Endothelial cell of umbilical vein (primary cell): ENCODE results near the gene NEU2. TPM values are rescaled to one million over a fixed set of nuclear protein-coding genes. Genes with fewer than 3 reads are reported as not detected.
"Not testable (repeated sequence)": the region's sequence is repeated elsewhere in the genome, so short reads cannot be mapped to it uniquely, and the experiment has no call there.

ENCODE experiments used
- BruUV-seq: library from RNA; stranded (reverse); fragments of 400-500 nt; replicated peaks from 2 replicates; lab custom pipeline; 2021; lab: Mats Ljungman, UMichigan
- CTCF ChIA-PET: fragments of 300-600, 350-600 bp; sonication (Branson Sonifier 250); formaldehyde crosslinking; loops from one replicate; lab custom pipeline; 2021; ENCODE audit warnings: antibody characterized with exemption, inconsistent platforms; lab: Charles Lee
- POLR2A ChIA-PET: fragments of 300-600, 350-600 bp; sonication (Branson Sonifier 250); formaldehyde crosslinking; loops from one replicate; lab custom pipeline; 2021; ENCODE audit warnings: antibody characterized with exemption, inconsistent platforms; lab: Charles Lee
- DNase-seq: peaks from one replicate; pipeline ENCODE4 v3.0.0-alpha.2; 2011; ENCODE audit warnings: low read depth, low spot score
- FAIRE-seq: peaks from 2 replicates; lab custom pipeline; 2011; peaks lifted over from hg19 to GRCh38; lab: Jason Lieb, UNC
- H2AFZ ChIP-seq: 2 replicates; pipeline ENCODE4 v1.6.0; 2012; ENCODE audit warnings: low read depth, low read length, control low read depth, inconsistent platforms
- H3K27ac ChIP-seq: 2 replicates; pipeline ENCODE4 v1.5.1; 2011; ENCODE audit warnings: low read depth, mild to moderate bottlenecking, control low read depth, low read length, moderate library complexity; ENCODE audit not compliant: insufficient read depth
- H3K27me3 ChIP-seq, 2 experiments: 2 replicates each; pipeline versions ENCODE4 v1.6.0 to v1.6.1; 2011; ENCODE audit warnings: low read length in 2 of 2, mixed read lengths in 1 of 2; ENCODE audit not compliant: control insufficient read depth in 2 of 2, insufficient read depth in 2 of 2
- H3K36me3 ChIP-seq, 2 experiments: 2 replicates in 1 of 2; 3 replicates in 1 of 2; pipeline ENCODE4 v1.5.1; 2011; ENCODE audit warnings: low read length in 2 of 2, mild to moderate bottlenecking in 1 of 2, moderate library complexity in 1 of 2; ENCODE audit not compliant: control insufficient read depth in 2 of 2, insufficient read depth in 2 of 2; ENCODE audit errors: extremely low read depth in 1 of 2
- H3K4me1 ChIP-seq: 3 replicates; pipeline ENCODE4 v1.5.1; 2011; ENCODE audit warnings: mild to moderate bottlenecking, low read length; ENCODE audit not compliant: control insufficient read depth, insufficient read depth; ENCODE audit errors: extremely low read depth
- H3K4me2 ChIP-seq: 2 replicates; pipeline ENCODE4 v1.6.1; 2011; ENCODE audit warnings: low read length, control low read depth, mixed read lengths; ENCODE audit not compliant: insufficient read depth
- H3K4me3 ChIP-seq, 3 experiments: fragments of 200-600 bp in 1 of 3; sonication (generic), shearing (Covaris generic) in 1 of 3; replicated peaks in 1 of 3; 2 replicates each; pipeline ENCODE4 v1.5.1; 2011 to 2016; ENCODE audit warnings: control low read depth in 3 of 3, low read length in 3 of 3, mild to moderate bottlenecking in 2 of 3, inconsistent platforms in 1 of 3, low read depth in 1 of 3, moderate library complexity in 1 of 3; ENCODE audit not compliant: insufficient read depth in 1 of 3
- H3K79me2 ChIP-seq: 2 replicates; pipeline ENCODE4 v1.6.0; 2012; ENCODE audit warnings: low read length, inconsistent platforms; ENCODE audit not compliant: control insufficient read depth, insufficient read depth
- H3K9ac ChIP-seq: replicated peaks from 2 replicates; pipeline ENCODE3; 2011; ENCODE audit warnings: low read length, control low read depth; ENCODE audit not compliant: insufficient read depth; ENCODE audit errors: extremely low read depth
- H3K9me1 ChIP-seq: replicated peaks from 3 replicates; pipeline ENCODE4 v1.6.0; 2011; ENCODE audit warnings: mild to moderate bottlenecking, low read length; ENCODE audit not compliant: control insufficient read depth, insufficient read depth; ENCODE audit errors: extremely low read depth
- H3K9me3 ChIP-seq: replicated peaks from 2 replicates; pipeline ENCODE4 v1.5.1; 2012; ENCODE audit warnings: low read length, inconsistent platforms; ENCODE audit not compliant: control insufficient read depth, insufficient read depth
- H4K20me1 ChIP-seq: replicated peaks from 2 replicates; pipeline ENCODE3; 2011; ENCODE audit warnings: mild to moderate bottlenecking, low read length; ENCODE audit not compliant: control insufficient read depth, insufficient read depth; ENCODE audit errors: extremely low read depth
- EZH2 ChIP-seq: IDR thresholded peaks from 2 replicates; pipeline ENCODE4 v1.6.1; 2012; ENCODE audit warnings: borderline replicate concordance, low read depth, mild to moderate bottlenecking, moderate library complexity, low read length, inconsistent platforms; ENCODE audit not compliant: severe bottlenecking
- FOS ChIP-seq: IDR thresholded peaks from 2 replicates; pipeline ENCODE4 v1.6.1; 2011; ENCODE audit warnings: mild to moderate bottlenecking, low read length, moderate library complexity, borderline replicate concordance; ENCODE audit not compliant: insufficient read depth
- JUN ChIP-seq: IDR thresholded peaks from 2 replicates; pipeline ENCODE4 v1.6.1; 2011; ENCODE audit warnings: borderline replicate concordance, low read depth; ENCODE audit not compliant: insufficient read length, insufficient read depth
- MYC ChIP-seq: IDR thresholded peaks from one replicate; pipeline ENCODE4 v1.6.1; 2011; ENCODE audit warnings: mild to moderate bottlenecking, low read depth, low read length
- POLR2A ChIP-seq: IDR thresholded peaks from 2 replicates; pipeline ENCODE4 v1.6.1; 2012; ENCODE audit warnings: low read depth, mild to moderate bottlenecking, control low read depth, low read length
- POLR2AphosphoS5 ChIP-seq: IDR thresholded peaks from 2 replicates; pipeline ENCODE4 v1.6.1; 2012; ENCODE audit warnings: low read depth, mild to moderate bottlenecking, control low read depth, low read length, moderate library complexity; ENCODE audit not compliant: insufficient read depth
- dilution Hi-C: fragments of 300-500 bp; cut with MboI; formaldehyde crosslinking; loops from one replicate; pipeline ENCODE4 v1.15.0; 2019; ENCODE audit warnings: low sequenced_read_pairs; ENCODE audit not compliant: extremely low pct_ligation_motif_present
- intact Hi-C: fragments of 100-400 bp; cut with micrococcal nuclease; formaldehyde crosslinking; loops from one replicate; pipeline ENCODE4 v1.10.0; 2022
- polyA plus RNA-seq, 4 experiments: library from polyadenylated mRNA; depleted of rRNA in 3 of 4; stranded (reverse) in 3 of 4; unstranded in 1 of 4; fragments of >200 nt; gene quantifications; 2 replicates each; pipeline versions ENCODE4 v1.2.1 to v1.2.3, GENCODE V29; 2011 to 2012; ENCODE audit warnings: missing spikeins in 1 of 4
- total RNA-seq: library from RNA; stranded (reverse); gene quantifications from 2 replicates; pipeline ENCODE4 v1.2.3, GENCODE V29; 2021
- TF ChIP-seq, protein P1 (sequence below), 2 donors: IDR thresholded peaks; 1 replicate in 1 of 2; 2 replicates in 1 of 2; pipeline ENCODE4 v1.5.1; 2011; ENCODE audit warnings: low read length in 2 of 2, mild to moderate bottlenecking in 2 of 2, moderate library complexity in 2 of 2, control low read depth in 1 of 2, inconsistent platforms in 1 of 2, low read depth in 1 of 2; ENCODE audit not compliant: insufficient read depth in 1 of 2; ENCODE audit errors: extremely low read depth in 1 of 2
- TF ChIP-seq, protein P2 (sequence below): IDR thresholded peaks from 2 replicates; pipeline ENCODE4 v1.6.1; 2011; ENCODE audit not compliant: insufficient read depth, insufficient read length

NEU2 gene
- total and polyA plus RNA-seq, 2 donors (not counting 3 experiments of a cell fraction or from before 2014, with no cell fraction given) = not detected

DNA sequence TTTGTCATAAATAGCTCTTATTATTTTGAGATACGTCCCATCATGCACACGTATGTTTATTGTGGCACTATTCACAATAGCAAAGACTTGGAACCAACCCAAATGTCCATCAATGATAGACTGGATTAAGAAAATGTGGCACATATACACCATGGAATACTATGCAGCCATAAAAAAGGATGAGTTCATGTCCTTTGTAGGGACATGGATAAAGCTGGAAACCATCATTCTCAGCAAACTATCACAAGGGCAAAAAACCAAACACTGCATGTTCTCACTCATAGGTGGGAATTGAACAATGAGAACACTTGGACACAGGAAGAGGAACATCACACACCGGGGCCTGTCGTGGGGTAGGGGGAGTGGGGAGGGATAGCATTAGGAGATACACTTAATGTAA lies 12.9 kb upstream of the NEU2 start:
- CTCF ChIA-PET, DNase-seq, FAIRE-seq, H3K4me1 ChIP-seq, H3K9ac ChIP-seq, H3K4me2 ChIP-seq, H3K4me3 ChIP-seq, BruUV-seq, H4K20me1 ChIP-seq, H3K9me3 ChIP-seq, dilution Hi-C loops, H3K9me1 ChIP-seq, H2AFZ ChIP-seq, H3K79me2 ChIP-seq, H3K27me3 ChIP-seq, H3K27ac ChIP-seq, H3K36me3 ChIP-seq, POLR2A ChIA-PET: not testable (repeated sequence)
- intact Hi-C loops = loop anchor here (10.0 kb wide), 1 partner anchor 415 kb away; no protein-coding TSS in a partner anchor

DNA sequence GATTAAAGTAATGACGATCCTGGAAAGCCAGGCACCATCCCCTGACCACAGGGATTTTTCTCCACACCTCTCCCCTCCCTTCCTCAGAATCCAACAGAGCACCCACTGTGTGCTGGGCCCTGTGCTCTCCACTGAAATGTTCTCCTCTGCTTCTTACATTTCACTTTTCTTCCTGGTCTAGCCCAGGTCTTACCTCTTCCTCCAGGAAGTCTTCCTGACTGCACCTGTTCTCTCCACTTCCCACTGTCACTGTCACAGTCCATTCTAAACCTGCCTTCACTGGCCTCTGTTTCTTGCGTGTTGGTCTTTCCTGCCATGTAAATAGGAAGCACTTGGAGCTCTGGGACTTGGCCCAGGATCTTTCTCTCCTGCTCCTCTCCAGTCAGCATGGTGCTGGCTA lies 12.0 kb upstream of the NEU2 start:
- intact Hi-C loops = loop anchor here (10.0 kb wide), 1 partner anchor 416 kb away; no protein-coding TSS in a partner anchor
- Histone ChIP-seq H4K20me1 (no peaks in the 10 kb centered on the region), H3K9ac (no peak overlapping the region), H3K4me3 (no peak overlapping the region), H3K27ac (no peak overlapping the region), H2AFZ (no peak overlapping the region), H3K27me3 (no peaks in the 10 kb centered on the region), H3K36me3 (no peaks in the 10 kb centered on the region), H3K4me1 (no peaks in the 10 kb centered on the region), H3K79me2 (no peaks in the 10 kb centered on the region), H3K4me2 (no peak overlapping the region), H3K9me1 (no peaks in the 10 kb centered on the region), H3K9me3 (no peaks in the 10 kb centered on the region)
- no peak for FAIRE-seq
- dilution Hi-C loops = no loop called here
- TF ChIP-seq EZH2 (no peak), POLR2A (no peak), JUN (no peak), POLR2AphosphoS5 (no peak), FOS (no peak), MYC (no peak)
- TF ChIP-seq, protein P1, sequence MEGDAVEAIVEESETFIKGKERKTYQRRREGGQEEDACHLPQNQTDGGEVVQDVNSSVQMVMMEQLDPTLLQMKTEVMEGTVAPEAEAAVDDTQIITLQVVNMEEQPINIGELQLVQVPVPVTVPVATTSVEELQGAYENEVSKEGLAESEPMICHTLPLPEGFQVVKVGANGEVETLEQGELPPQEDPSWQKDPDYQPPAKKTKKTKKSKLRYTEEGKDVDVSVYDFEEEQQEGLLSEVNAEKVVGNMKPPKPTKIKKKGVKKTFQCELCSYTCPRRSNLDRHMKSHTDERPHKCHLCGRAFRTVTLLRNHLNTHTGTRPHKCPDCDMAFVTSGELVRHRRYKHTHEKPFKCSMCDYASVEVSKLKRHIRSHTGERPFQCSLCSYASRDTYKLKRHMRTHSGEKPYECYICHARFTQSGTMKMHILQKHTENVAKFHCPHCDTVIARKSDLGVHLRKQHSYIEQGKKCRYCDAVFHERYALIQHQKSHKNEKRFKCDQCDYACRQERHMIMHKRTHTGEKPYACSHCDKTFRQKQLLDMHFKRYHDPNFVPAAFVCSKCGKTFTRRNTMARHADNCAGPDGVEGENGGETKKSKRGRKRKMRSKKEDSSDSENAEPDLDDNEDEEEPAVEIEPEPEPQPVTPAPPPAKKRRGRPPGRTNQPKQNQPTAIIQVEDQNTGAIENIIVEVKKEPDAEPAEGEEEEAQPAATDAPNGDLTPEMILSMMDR (IDR thresholded peaks at IDR 0.05; ENCODE audit: extremely low read depth in 1 of 2, insufficient read depth in 1 of 2, low read depth in 1 of 2, low read length in 2 of 2) = no peak
- TF ChIP-seq, protein P2, sequence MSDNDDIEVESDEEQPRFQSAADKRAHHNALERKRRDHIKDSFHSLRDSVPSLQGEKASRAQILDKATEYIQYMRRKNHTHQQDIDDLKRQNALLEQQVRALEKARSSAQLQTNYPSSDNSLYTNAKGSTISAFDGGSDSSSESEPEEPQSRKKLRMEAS = no peak
- no TSS peak for BruUV-seq
- CTCF ChIA-PET = no interaction called here
- POLR2A ChIA-PET = no interaction called here
- DNase-seq = no peak
